SK-N-SH treated with all-trans-retinoic acid at 6 μM for 48 hours (cell line): Measurements from ENCODE around the gene RRAS2.
"Not testable (repeated sequence)": the region's sequence is repeated elsewhere in the genome, so short reads cannot be mapped to it uniquely, and the experiment has no call there.

ENCODE experiments used
- ATAC-seq: fragments of 200-7000 bp; cut with Tn5 transposase; 3 replicates; pipeline ENCODE4 v1.9.1; 2020; ENCODE audit warnings: mild to moderate bottlenecking, moderate library complexity
- ARNTL ChIP-seq: fragments of 450-650 bp; formaldehyde crosslinking; IDR thresholded peaks from 2 replicates; pipeline ENCODE4 v1.5.0; 2020; ENCODE audit warnings: low read depth, mild to moderate bottlenecking, moderate library complexity, borderline replicate concordance
- BACH2 ChIP-seq: fragments of 250-450 bp; sonication (Bioruptor Pico); IDR thresholded peaks from 2 replicates; pipeline ENCODE4 v1.9.0; 2021; ENCODE audit warnings: mild to moderate bottlenecking, borderline replicate concordance
- CSDC2 ChIP-seq: fragments of 250-450 bp; sonication (Bioruptor Pico); IDR thresholded peaks from 2 replicates; pipeline ENCODE4 v1.5.0; 2020; ENCODE audit warnings: mild to moderate bottlenecking, moderate library complexity
- ESRRG ChIP-seq: fragments of 250-450 bp; sonication (Bioruptor Pico); IDR thresholded peaks from 2 replicates; pipeline ENCODE4 v1.6.1; 2021; ENCODE audit warnings: mild to moderate bottlenecking
- GLIS3 ChIP-seq: fragments of 250-450 bp; sonication (Bioruptor Pico); IDR thresholded peaks from 2 replicates; pipeline ENCODE4 v1.5.0; 2020; ENCODE audit warnings: mild to moderate bottlenecking, moderate library complexity
- ISL1 ChIP-seq: fragments of 250-450 bp; sonication (Bioruptor Pico); IDR thresholded peaks from 2 replicates; pipeline ENCODE4 v2.1.2; 2022; ENCODE audit warnings: mild to moderate bottlenecking, moderate library complexity
- OSR1 ChIP-seq: fragments of 250-450 bp; sonication (Bioruptor Pico); IDR thresholded peaks from 2 replicates; pipeline ENCODE4 v1.8.0; 2022; ENCODE audit warnings: moderate library complexity, mild to moderate bottlenecking, inconsistent platforms
- PPARA ChIP-seq: fragments of 250-450 bp; sonication (Bioruptor Pico); IDR thresholded peaks from 2 replicates; pipeline ENCODE4 v1.5.0; 2020; ENCODE audit warnings: mild to moderate bottlenecking, borderline replicate concordance
- RARB ChIP-seq: fragments of 250-450 bp; sonication (Bioruptor Pico); IDR thresholded peaks from 2 replicates; pipeline ENCODE4 v1.8.0; 2021; ENCODE audit warnings: mild to moderate bottlenecking, moderate library complexity
- TCF4 ChIP-seq: fragments of 250-450 bp; sonication (Bioruptor Pico); IDR thresholded peaks from 2 replicates; pipeline ENCODE4 v1.8.0; 2021; ENCODE audit warnings: mild to moderate bottlenecking, moderate library complexity, borderline replicate concordance
- TOX ChIP-seq: fragments of 250-450 bp; sonication (Bioruptor Pico); IDR thresholded peaks from 2 replicates; pipeline ENCODE4 v1.8.0; 2021; ENCODE audit warnings: mild to moderate bottlenecking, moderate library complexity, borderline replicate concordance
- ZC3H10 ChIP-seq: fragments of 250-450 bp; sonication (Bioruptor Pico); IDR thresholded peaks from 2 replicates; pipeline ENCODE4 v1.5.1; 2021; ENCODE audit warnings: mild to moderate bottlenecking, moderate library complexity
- ZFP3 ChIP-seq: fragments of 250-450 bp; sonication (Bioruptor Pico); IDR thresholded peaks from 2 replicates; pipeline ENCODE4 v1.5.0; 2020; ENCODE audit warnings: mild to moderate bottlenecking, moderate library complexity
- ZFP30 ChIP-seq: fragments of 450-650 bp; formaldehyde crosslinking; IDR thresholded peaks from 2 replicates; pipeline ENCODE4 v1.5.0; 2022; ENCODE audit warnings: mild to moderate bottlenecking, moderate library complexity
- ZNF565 ChIP-seq: fragments of 450-650 bp; formaldehyde crosslinking; conservative IDR thresholded peaks from 2 replicates; pipeline ENCODE4 v1.5.0; 2020; ENCODE audit warnings: low read depth, mild to moderate bottlenecking, moderate library complexity
- ZNF70 ChIP-seq: fragments of 450-650 bp; formaldehyde crosslinking; IDR thresholded peaks from 2 replicates; pipeline ENCODE4 v1.5.0; 2020; ENCODE audit warnings: mild to moderate bottlenecking, moderate library complexity
- ZNF8 ChIP-seq: fragments of 450-650 bp; formaldehyde crosslinking; IDR thresholded peaks from 2 replicates; pipeline ENCODE4 v1.5.0; 2020; ENCODE audit warnings: mild to moderate bottlenecking, moderate library complexity
- TF ChIP-seq, protein P1 (sequence below): fragments of 250-450 bp; sonication (Bioruptor Pico); IDR thresholded peaks from 2 replicates; pipeline ENCODE4 v1.5.1; 2020; ENCODE audit warnings: low read depth, mild to moderate bottlenecking, moderate library complexity
- TF ChIP-seq, protein P2 (sequence below): fragments of 250-450 bp; sonication (Bioruptor Pico); IDR thresholded peaks from 2 replicates; pipeline ENCODE4 v1.8.0; 2021; ENCODE audit warnings: low read depth, mild to moderate bottlenecking, moderate library complexity, borderline replicate concordance
- TF ChIP-seq, protein P3 (sequence below): fragments of 250-450 bp; sonication (Bioruptor Pico); IDR thresholded peaks from 2 replicates; pipeline ENCODE4 v1.8.0; 2020; ENCODE audit warnings: mild to moderate bottlenecking, moderate library complexity, borderline replicate concordance

Gene RRAS2

DNA sequence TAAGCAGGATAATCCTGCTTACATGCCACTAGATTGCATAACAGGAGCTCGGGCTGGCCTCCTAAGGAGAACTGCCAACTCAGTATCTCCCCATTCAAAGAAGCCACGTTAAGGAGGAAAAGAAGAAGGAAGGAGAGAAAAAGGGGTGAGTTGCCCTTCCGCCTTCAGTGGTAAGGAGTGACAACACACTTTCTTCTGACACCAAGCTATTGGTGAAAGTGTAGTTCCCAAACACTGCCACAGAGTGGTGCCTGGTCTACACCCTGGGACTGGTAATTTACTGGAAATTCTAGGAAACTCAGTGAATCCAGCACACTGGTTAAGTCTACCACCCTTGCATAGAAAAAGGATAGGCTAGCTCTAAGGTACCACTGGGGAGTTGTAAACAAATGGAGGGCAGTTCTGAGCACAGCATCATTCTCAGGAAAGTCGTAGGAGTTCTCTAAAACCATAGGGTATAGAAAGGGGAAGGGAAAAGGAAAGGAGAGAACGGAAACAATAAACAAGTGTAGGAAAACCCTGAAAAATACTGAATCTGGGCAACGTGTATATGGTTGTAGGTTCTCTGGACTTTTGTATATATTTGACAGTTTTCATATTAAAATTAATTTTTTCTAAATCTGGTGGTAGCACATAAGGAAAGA lies 58.2 kb downstream of the RRAS2 start:
- TF ChIP-seq, protein P1, sequence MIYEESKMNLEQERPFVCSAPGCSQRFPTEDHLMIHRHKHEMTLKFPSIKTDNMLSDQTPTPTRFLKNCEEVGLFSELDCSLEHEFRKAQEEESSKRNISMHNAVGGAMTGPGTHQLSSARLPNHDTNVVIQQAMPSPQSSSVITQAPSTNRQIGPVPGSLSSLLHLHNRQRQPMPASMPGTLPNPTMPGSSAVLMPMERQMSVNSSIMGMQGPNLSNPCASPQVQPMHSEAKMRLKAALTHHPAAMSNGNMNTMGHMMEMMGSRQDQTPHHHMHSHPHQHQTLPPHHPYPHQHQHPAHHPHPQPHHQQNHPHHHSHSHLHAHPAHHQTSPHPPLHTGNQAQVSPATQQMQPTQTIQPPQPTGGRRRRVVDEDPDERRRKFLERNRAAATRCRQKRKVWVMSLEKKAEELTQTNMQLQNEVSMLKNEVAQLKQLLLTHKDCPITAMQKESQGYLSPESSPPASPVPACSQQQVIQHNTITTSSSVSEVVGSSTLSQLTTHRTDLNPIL (CRISPR knock-in tag): no peak
- TF ChIP-seq ZFP3 (no peak), PPARA (no peak), ISL1 (CRISPR knock-in tag) (no peak)
- peak; percentile 97 for ATAC-seq

DNA sequence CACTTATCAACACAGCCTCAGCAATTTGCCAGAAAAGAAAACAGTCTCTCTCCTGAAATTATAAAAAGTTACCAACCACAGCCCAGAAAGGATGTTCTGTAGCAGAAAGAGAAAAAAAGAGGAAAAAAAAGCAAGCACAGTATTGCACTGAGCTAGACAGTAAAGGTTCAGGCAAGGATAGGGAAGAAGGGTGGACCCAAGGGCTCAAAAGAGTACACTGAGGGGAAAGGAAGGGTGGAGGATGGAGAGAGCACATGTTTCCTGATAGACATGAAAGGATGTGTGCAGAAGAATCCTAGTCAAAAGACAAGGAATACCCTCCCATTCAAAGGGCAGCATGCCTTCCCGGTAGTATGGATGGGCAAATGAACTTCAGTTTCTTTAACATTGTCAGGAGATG lies 59.1 kb downstream of the RRAS2 start:
- ATAC-seq: 0 out of 3 replicates have a peak, but pooled peaks have one; percentile 10
- no peak for TF ChIP-seq RARB (CRISPR knock-in tag)
- TF ChIP-seq ISL1 (CRISPR knock-in tag): no peak
- no peak for TF ChIP-seq ARNTL (CRISPR knock-in tag)
- TF ChIP-seq OSR1 (CRISPR knock-in tag): no peak
- no peak for TF ChIP-seq ZNF8 (CRISPR knock-in tag)
- TF ChIP-seq TCF4: no peak

DNA sequence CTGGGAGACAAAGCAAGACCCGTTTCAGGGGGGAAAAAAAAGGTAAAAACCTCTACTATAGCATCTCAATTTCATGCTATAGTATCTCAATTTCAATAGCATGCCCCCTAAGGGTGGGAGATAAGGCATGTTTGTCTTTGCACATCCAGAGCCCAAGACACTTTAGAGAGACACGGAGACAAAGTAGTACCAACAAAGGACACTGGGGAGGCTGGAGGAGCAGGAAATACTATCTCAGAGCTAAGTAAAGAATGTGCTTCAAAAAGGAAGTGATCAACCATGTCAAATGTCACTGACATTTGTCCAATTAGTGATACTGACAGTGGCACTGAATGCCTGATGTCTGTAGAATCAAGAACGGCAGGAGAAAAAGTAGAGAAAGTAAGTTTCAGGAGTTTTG lies 68.6 kb downstream of the RRAS2 start:
- ATAC-seq: no peak
- TF ChIP-seq, protein P1 (CRISPR knock-in tag): no peak
- TF ChIP-seq ARNTL (CRISPR knock-in tag) (no peak), TOX (no peak), ZNF8 (CRISPR knock-in tag) (no peak), TCF4 (no peak), ESRRG (no peak), OSR1 (CRISPR knock-in tag) (no peak), ZFP30 (no peak), GLIS3 (no peak), ISL1 (CRISPR knock-in tag) (no peak), ZNF70 (CRISPR knock-in tag) (no peak), PPARA (no peak), ZNF565 (CRISPR knock-in tag) (no peak), BACH2 (CRISPR knock-in tag) (no peak), RARB (CRISPR knock-in tag) (no peak), ZFP3 (no peak), ZC3H10 (CRISPR knock-in tag) (no peak)
- TF ChIP-seq, protein P2, sequence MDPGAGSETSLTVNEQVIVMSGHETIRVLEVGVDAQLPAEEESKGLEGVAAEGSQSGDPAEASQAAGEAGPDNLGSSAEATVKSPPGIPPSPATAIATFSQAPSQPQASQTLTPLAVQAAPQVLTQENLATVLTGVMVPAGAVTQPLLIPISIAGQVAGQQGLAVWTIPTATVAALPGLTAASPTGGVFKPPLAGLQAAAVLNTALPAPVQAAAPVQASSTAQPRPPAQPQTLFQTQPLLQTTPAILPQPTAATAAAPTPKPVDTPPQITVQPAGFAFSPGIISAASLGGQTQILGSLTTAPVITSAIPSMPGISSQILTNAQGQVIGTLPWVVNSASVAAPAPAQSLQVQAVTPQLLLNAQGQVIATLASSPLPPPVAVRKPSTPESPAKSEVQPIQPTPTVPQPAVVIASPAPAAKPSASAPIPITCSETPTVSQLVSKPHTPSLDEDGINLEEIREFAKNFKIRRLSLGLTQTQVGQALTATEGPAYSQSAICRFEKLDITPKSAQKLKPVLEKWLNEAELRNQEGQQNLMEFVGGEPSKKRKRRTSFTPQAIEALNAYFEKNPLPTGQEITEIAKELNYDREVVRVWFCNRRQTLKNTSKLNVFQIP (CRISPR knock-in tag): no peak
- TF ChIP-seq, protein P3, sequence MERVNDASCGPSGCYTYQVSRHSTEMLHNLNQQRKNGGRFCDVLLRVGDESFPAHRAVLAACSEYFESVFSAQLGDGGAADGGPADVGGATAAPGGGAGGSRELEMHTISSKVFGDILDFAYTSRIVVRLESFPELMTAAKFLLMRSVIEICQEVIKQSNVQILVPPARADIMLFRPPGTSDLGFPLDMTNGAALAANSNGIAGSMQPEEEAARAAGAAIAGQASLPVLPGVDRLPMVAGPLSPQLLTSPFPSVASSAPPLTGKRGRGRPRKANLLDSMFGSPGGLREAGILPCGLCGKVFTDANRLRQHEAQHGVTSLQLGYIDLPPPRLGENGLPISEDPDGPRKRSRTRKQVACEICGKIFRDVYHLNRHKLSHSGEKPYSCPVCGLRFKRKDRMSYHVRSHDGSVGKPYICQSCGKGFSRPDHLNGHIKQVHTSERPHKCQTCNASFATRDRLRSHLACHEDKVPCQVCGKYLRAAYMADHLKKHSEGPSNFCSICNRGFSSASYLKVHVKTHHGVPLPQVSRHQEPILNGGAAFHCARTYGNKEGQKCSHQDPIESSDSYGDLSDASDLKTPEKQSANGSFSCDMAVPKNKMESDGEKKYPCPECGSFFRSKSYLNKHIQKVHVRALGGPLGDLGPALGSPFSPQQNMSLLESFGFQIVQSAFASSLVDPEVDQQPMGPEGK: no peak

DNA sequence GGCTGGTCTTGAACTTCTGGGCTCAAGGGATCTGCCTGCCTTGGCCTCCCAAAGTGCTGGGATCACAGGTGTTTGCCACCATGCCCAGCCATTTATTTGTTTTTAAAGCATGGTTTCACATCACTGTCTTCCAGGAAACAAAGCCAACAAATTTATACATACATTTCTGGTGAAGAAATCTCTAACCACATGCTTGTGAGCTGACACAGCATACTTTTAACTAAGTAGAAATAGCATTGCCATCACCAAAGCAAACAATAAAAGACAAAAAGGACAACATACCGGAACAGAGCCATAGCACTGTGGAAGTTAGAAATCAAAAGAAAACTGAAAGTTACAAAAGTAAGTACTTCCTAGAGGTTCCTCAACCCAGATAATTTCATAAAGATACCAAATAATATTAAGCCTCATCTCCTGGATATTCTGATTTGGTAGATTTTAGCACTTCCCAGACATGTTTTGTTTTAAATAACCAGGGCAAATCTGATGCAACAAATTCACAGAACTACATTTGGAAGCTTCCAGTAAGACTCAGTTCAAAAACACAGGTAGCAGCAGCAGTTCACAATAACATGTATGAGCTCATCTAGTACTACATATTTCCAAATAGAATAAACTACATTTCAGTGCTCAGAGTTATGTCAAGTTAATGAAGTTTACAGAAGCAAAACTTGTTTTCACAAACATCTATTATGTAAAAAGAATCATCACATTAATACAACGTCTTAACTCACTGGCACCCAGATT lies 70.6 kb downstream of the RRAS2 start:
- ATAC-seq: peak; percentile 79
- TF ChIP-seq TCF4 (no peak), BACH2 (CRISPR knock-in tag) (no peak), CSDC2 (CRISPR knock-in tag) (no peak), TOX (no peak), ZFP3 (no peak), ZNF8 (CRISPR knock-in tag) (no peak), GLIS3 (no peak), ZC3H10 (CRISPR knock-in tag) (no peak)

DNA sequence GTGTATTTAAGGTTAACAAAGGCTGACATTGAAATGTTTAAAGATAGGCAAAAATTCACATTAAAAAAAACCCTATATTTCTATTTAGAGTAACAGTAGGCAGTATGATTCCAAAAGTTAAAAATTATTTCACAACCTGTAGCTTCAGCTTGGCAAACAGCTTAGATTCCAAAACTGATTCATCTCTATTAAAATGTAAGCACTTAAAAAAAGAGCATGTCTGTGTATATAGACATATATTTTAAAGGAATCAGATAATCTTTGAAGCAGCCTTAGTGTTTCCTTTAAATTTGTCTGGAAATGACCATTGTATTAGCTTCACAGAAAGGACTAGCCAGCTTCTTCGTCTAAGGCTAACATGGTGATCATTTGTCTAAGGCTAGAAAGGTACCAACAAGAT lies 80.1 kb downstream of the RRAS2 start:
- not testable (repeated sequence) for ATAC-seq
